Right kidney (tissue), 9 donors: ENCODE measurements around the gene STYXL2.

Source experiments
- DNase-seq: peaks from one replicate; pipeline ENCODE4 v3.0.0-alpha.2; 2016
- long read RNA-seq, 8 donors: transcript quantifications; one replicate each; lab custom pipeline, GENCODE V29; 2026

Gene STYXL2
- long read RNA-seq, donor 1 = 0 reads
- long read RNA-seq, donor 2 = 0 reads
- long read RNA-seq, donor 3 = 0 reads
- long read RNA-seq, donor 4 = 0 reads
- long read RNA-seq, donor 5 = 0 reads
- long read RNA-seq, donor 6 = 0 reads
- long read RNA-seq, donor 7 = 0 reads
- long read RNA-seq, donor 8 = 0 reads

GRCh38 chr1:167093846-167094516 lies at the start of gene STYXL2:
Gene STYXL2, plus strand, starts transcription at chr1:167094075. Its CDS starts 775 bp downstream, at chr1:167094850.
- no peak for DNase-seq

GRCh38 chr1:167051907-167052306 lies 42.0 kb upstream of the STYXL2 start:
- no peak for DNase-seq

DNA sequence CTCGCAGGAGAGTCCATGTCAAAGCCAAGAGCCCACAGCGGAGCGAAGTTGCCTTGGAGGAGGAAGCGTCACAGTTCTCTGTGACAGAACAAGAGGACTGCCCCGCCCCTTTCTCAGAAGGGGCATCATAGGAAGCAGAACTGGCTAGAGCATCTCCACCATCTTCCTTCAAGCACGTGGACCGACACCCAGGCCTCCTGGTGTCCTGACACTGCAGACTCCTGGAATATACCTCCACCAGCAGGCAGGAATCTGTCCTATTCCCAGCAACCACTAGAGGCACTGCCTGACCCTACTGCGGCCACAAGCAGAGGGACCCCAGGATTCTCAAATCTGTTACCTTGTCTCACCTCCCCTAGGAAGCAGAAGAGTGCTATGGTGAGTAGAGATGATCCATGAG lies 41.5 kb upstream of the STYXL2 start:
- no peak for DNase-seq

GRCh38 chr1:167054531-167054930 lies 39.3 kb upstream of the STYXL2 start:
- no peak for DNase-seq

DNA sequence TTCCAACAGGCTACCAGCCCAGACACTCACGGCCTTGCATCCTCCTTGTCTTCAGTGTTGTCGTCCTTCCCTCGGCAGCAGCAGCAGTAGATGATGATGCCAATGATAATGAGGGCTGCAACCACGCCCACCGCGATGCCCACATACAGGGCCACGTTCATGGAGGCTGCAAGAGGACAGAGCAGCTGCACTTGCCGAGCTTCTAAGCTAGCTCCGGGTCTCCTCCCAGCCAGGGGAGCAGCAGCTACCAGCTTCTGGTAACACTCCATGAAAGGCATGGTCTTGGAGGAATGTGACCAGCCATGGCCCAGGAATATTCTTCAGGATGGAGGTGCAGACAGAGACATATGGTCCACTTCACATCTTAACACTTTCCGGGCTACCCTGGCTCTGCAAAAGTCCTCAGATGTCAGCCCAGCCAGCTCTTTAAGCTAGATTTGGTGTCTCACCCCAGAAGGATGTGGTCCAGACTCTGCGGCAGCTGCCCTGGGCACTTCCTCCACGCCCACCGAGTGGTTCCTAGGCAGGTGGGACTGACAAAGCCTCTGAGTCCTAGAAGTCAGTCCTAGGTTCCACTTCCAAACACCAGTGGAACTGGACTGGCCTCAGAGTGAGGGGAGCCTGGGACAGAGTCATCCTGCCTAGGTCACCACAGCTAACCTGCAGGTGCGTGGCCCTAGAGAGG lies 38.8 kb upstream of the STYXL2 start:
- no peak for DNase-seq

GRCh38 chr1:167056529-167057231 lies 37.2 kb upstream of the STYXL2 start:
- DNase-seq = peak; percentile 51

- DNase-seq = peak; percentile 53
These were observed 36.6 kb upstream of the STYXL2 start for GRCh38 chr1:167057241-167057688.

DNA sequence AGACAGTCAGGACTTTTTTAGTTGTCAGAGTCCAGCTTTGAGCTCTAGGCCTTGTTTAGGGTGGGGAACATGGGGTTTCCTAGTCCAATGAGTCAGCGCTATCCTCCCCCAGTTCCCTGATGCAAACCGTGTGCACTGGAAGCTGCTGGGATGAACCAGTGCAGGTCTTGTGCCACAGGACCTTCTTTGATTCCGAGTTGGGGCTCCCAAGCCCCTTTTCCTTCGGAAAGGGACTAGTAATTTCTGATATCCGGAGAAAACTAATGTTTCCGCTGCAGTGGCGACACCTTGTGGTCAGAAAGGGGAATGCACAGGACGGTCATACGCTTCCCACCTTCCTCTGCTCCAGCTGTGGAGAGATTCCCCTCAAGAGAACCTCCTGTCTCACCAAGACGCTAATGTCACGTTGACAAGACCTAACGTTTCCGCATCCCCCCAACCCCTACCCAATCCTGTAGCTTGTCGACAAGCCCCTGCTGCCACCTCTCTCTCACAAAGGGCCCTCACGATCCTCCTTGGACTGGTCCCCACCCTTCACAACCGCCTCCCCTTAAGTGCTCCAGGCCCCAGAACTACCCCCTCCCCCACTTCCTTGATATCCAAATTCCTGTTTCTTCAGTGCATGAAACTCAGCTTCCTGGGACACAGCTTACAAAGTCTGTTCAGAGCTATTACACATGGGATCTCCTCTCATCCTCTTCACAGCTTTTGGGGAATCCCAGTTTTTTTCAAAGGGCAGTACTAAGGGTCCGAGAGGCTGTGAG lies 34.6 kb upstream of the STYXL2 start:
- peak; percentile 67 for DNase-seq

- no peak for DNase-seq
These were observed 34.1 kb upstream of the STYXL2 start for GRCh38 chr1:167059809-167060107.

DNA sequence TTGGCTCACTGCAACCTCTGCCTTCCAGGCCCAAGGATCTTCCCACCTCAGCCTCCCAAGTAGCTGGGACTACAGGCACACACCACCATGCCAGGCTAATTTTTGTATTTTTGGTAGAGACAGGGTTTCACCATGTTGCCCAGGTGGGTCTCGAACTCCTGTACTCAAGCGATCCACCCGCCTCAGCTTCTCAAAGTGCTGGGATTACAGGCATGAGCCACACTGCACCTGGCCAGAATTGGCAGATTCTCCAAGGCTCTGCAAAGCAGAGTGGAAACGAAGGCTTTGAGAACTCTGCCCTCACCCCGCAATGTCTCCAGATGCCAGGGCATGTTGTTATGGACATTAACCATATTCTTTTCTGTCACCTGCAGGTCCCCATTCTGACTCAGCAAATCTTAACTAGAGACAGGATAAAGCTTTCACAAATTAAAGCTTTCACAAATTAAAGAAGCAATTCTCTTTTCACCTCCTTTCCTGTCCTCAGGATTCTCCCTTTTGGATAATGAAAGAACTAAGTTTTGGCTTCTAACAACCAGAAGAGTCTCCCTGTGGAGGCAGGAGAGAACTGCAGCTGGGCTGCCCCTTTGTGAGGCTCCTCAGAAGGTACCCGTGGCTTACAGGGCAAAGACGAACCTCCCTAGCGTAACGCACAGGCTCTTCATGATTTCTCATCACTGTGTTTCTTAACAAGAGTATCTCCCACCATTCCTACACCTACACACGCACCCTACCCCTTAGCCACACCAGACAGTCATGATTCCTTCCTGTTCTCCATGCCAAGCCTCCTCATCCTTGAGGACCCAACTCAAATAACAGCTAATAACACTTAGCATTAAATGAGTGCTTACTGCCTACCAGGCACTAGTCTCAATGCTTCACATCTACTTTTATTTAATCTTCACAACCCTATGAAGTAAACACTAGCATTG lies 33.5 kb upstream of the STYXL2 start:
- no peak for DNase-seq

DNA sequence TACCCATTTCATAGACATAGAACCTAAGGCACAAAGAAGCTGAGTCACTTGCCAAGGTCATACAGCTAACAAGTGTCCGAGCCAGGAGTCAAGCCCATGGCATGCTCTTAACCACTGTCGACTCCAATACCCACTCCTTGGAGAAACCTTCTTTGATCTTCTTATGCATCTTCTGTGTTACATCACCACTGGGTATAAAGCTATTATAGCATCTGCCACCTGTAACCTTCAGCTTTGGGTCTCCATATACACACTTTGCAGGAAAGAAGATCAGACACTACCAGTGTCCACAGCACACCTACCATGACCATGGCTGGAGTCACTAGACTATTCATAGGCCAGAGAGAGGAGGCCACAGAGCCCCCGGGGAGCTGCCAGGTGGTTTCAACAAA lies 32.8 kb upstream of the STYXL2 start:
- no peak for DNase-seq

DNA sequence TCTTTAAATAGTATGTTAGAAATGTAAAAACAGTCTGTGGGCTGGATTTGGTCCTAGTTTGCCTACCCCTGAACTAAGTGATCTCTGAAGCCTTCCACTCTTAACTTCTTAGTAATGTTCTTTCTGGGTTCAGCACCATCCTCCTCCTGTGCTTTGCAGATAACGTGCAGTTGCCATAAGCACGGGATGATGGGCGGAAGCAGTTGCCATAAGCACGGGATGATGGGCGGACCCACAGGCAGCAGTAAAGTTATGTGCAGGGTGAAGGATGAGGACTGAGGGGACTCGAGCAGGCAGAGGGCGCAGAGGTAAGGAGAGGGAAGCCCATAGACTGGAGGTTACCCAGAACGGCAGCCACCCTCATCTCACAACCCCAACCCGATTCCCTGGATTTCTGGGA lies 29.3 kb upstream of the STYXL2 start:
- DNase-seq = no peak

DNA sequence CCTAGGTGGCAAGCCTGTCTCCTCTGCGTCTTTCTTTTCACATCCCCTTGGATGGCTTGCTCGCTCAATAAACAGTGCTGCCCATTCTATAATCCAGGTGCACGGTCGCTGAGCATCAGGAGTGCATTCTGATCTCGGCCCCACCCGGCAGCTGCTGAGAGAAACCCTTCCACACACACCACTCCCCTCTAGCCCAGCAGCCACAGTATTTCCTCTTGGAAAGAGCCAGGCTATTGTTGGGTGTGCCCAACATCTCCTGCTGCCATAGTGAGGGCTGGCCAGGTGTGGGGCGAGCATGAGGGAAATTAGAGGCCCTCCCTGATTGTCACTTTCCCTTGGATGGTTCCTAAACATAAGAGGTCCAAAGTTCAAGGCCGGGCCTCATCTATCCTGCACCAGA lies 28.4 kb upstream of the STYXL2 start:
- DNase-seq = no peak

DNA sequence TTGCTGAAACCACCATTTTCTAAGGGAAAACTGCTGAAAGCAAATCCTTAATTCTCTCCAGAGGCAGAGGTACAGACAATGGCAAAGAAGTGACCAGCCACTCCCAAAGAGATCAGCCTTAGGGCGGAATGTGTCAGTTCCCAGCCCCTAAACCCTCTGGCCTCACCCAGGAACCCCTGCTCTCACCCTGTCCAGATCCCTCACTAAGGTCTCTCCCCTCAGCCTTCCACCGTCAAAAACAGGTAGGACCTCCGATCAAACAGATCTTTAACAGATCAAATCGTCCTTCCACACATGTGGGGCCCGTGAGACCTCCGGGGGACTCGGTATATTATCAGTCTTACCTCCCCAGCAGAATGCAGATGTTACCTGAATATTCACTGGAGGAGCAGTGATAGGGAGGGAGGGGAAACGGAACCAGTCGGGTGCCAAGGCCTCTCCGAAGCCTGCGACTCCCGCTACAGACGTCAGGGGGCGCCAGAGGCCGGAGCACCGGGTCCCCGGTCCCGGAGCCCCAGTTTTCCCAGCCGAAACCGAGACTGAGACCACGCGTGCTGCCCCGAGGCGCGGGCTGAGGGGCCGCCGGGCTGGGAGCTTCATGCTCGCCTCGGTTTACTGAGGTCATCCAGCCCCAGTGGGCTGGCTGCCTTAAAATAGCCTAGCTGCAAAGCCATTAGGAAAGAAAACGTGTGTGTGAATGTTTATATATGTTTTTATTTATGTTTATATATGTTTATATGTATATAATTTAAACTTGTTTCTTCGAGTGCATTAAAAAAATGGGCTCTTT lies 27.3 kb upstream of the STYXL2 start:
- DNase-seq = peak; percentile 75

- DNase-seq = no peak
These were observed 26.0 kb upstream of the STYXL2 start for GRCh38 chr1:167067904-167068303.

GRCh38 chr1:167068761-167069160 lies 25.1 kb upstream of the STYXL2 start:
- no peak for DNase-seq

- DNase-seq = no peak
These were observed 22.6 kb upstream of the STYXL2 start for GRCh38 chr1:167071286-167071685.

DNA sequence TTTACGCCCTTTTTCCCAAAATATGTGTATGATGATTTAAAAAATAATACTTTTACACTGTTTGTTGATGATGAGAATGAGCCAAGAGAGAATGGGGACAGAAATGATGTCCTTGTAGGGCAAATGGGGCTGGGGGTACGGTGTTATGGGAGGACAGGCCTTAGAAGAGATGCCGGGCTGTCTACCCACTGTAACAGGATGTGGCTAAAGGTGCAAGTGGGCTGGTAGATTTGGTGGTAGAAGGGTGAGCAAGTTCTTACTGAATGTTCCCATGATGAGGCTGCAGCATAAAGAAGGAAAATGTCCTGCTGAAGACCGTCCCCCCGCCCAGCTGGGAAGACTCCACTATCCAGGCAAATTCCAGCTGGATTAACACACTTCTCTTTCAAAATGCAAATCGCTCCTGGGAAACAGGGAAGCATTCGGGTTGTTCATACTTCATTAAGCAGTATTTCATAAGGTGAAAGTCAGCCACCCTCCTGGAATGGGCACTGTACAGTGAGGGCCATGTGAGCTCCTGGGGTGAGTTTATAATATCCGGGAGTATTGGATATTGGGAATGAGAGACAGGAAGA lies 17.7 kb upstream of the STYXL2 start:
- DNase-seq = no peak

GRCh38 chr1:167077128-167077867 lies 16.6 kb upstream of the STYXL2 start:
- no peak for DNase-seq

GRCh38 chr1:167077868-167078210 lies 16.0 kb upstream of the STYXL2 start:
- DNase-seq = no peak
